Middle frontal gyrus (tissue), 1 donor: ENCODE results near the gene TCF21.
"Not testable (repeated sequence)": the region's sequence is repeated elsewhere in the genome, so short reads cannot be mapped to it uniquely, and the experiment has no call there.

ENCODE experiments used
- DNase-seq: peaks from one replicate; pipeline ENCODE4 v3.0.0-alpha.2; 2015; ENCODE audit warnings: low spot score; ENCODE audit errors: extremely low spot score

Gene TCF21

DNA sequence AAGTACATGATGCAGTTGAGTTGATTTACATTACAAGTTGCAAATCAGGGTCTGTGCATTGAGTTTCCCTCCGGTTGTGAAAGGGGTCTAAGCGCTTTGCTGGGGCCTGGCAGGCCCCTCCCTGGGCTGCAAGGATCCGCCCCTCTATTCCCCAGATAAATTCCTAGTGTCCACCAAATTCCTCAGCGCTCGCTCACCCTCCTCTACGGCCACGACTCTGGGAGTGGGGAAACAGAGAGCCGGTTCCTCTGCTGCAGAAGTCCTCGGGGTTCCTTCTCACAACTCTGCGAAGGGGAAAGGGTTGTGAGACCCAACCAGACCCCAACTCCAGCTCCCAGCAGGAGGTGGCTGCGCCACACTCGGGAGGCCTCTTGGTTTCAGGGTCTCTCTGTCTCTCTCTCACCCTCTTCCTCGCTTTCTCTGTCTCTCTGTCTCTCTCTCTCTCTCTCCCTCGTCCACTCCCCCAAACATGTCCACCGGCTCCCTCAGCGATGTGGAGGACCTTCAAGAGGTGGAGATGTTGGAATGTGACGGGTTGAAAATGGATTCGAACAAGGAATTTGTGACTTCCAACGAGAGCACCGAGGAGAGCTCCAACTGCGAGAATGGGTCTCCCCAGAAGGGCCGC is at the start of gene TCF21:
Gene TCF21, plus strand, starts transcription at position 185 of the 628 bp plus-strand sequence. Its CDS starts 285 bp downstream, at position 470.
- DNase-seq = no peak

DNA sequence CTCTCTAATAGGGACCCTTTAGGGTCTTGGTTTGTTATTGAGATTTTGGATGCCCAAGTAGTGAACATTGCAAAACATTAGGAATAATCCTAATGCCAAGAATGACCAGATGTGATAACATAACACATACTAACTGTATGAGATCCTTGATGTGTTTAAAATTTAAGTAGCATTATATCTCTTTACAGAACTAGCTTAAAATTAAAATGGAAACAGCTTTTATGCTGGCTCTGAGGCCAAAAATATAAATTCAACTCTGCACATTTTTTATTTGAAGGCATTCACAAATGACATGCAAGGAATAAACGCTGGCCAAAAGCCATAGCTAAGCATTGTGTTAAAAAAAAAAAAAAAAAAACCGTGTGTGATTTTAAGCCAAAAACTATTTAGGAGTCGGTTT is 47.7 kb upstream of the TCF21 start:
- DNase-seq = no peak

DNA sequence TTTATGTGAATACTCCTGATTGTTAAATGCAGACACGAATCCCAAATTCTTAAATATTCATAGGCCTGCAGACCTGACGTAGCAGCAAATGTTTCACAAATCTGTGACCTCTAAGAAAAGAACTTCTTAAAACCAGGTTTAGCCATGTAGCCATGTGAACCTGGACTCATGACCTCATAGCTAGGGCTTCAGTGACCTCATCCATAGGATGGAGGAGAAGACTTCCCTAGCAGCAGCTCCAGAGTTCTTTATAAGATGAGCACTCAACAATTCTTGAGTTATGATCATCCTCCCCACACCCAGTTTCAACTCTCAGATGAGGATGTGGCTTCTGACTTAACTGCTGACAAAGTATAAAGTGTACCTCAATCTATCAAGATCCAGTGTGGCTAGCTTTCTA is 45.8 kb upstream of the TCF21 start:
- DNase-seq = no peak

DNA sequence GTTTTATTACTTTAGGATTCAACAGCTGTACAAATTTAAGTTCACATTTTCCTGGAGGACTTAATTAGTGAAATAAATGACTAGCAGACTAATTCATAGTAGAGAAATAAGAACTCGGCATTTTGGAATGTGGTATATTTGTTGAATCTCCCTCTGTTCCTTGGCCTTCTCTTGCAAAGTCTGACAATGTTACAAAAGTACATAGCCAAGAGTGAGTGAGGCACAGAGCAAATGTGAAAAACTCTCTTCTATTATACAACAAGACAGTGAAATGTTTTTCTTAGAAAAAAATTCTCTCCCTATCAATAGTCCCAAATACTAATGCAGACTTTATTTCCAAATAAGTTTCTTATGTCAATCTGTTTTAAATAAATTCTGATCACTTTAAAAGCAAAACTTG is 44.2 kb upstream of the TCF21 start:
- DNase-seq = no peak

DNA sequence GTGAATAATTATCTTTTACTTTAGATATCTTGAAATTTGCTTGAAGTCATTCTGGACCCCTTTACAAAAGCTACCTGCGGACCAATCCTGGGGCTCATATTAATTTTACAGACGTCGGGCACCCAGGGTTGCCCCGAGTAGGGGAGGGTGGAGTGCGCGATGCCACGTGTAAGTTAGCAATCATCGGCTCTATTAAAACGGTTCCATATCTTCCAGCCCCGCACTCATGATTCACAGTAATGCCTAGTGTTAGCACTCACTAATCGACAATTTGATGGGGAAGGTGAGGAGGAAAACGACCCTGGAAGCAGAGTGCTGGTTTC is 34.9 kb upstream of the TCF21 start:
- DNase-seq = no peak

DNA sequence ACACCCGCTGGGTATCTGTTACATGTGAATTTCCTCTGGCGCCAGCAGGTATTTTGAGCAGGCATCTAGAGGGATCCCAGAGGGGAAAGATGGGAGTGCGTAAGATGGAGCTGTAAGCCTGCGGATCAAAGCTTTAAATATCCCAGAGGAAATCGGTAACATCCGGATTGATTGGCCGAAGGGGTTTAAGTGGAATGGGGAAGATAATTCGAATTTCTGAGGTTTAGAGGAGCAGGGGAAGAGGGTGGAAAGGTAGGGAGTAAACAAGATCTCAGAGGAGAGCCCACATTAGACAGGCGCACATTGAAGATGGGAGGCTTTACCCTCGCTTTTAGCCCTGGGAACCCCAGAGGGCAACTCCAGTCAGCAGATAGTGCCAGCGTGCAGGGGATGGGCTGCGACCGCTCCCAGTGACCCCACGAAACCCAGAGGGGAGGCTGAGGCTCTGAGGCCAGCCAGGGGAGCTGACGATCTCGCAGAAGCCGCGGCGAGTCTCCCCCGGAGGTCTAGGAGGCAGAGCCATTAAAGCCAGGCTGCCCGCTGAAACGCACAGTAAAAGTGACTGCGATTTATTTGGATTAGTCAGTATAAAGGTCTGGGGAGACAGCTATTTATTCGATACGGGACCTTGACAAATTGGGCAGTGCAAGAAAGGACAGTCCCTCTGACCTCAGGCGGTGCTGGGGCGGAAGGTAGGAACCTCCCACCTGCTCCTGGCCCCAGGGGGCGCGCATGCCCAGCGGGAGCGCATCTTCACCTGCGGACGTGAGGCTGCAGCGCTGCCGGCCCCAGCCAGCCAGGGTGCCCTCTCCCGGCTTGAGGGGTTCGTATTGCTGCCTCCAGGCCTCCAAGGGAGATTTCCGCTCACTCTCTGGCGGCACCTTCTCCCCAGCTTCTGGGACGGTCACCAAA is 34.3 kb upstream of the TCF21 start:
- DNase-seq = no peak

DNA sequence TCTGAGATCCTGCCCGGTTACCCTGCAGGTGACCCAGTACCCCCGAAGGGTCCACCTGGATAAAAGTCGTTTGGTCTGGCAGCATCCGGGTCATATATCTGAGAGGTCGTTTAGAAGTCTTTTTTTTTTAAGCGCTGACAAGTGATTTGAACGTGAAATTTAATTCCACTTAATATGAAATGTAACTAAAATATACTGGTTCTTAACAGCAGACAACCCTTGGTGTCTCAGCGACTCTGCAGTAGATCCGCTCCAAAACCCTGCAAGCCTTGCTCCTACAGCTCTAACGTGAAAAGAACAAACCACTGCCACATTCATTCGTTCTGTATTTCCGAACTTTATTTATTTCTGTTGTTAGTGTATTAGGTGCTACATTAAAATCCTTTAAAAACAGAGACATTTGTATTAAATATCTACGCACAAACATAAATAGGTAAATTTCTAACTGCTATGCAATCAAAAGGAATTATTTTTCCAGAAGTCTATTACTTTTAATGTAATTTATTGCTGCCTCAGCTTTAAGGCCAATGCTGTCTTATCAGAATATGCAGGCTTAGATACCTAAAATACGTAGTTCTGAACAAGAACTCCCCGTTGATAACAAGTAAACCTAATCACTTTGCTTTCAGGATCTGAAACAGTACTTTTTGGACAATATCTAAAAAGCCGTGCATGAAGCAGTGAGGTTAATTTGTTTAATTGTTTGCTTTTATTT is 33.5 kb upstream of the TCF21 start:
- no peak for DNase-seq

DNA sequence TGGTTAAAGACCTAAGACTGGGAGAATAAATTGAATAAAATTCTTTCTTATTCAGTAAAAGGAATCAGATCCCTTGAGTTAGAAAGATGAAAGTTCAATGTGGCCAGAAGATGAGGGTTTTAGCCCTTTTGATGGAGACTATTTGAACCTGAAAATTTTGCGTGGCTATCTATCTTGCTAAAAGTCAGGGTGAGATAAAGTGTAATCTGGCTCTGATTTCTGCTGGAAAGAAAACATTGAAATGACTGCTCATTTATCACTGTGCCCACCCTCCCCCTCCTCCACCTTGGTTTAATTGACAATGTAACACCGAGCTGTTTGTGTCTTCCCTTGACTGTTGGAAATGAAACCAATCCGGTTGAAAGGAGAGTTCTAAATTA is 32.9 kb upstream of the TCF21 start:
- no peak for DNase-seq

DNA sequence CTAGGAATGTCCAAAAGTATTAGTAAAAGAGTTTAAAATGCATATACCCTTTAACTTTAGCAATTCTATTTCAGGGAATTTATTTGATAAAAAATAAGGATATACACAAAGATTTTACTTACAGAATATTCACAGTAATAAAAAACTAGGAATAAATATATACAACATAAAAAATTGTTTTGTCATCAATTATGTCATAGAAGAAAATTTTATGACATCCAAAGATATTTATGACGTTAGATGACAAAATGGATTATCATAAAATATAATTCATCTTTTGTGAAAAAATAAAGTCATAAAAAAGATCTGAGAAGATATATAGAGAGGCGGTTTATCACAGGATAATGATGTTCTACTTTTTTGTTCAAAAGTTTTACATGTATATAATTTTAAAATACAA is 32.0 kb upstream of the TCF21 start:
- no peak for DNase-seq

DNA sequence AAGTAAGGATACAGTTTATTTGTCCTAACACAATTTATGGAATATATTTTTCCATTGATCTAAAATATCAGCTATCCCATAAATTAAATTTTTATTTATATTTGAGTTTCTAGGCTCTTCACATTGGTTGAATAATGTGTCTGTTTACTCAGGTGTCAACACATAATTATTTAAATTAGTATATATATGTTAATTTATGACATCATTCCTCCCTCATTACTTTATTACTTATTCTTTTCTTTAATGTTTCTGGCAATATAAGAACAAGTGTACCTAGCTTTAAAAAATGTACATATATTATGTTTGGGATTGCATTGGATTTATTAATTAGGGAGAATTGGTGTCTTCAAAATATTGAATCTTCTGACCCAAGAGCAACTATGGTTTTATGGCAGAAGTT is 31.2 kb upstream of the TCF21 start:
- DNase-seq = no peak

DNA sequence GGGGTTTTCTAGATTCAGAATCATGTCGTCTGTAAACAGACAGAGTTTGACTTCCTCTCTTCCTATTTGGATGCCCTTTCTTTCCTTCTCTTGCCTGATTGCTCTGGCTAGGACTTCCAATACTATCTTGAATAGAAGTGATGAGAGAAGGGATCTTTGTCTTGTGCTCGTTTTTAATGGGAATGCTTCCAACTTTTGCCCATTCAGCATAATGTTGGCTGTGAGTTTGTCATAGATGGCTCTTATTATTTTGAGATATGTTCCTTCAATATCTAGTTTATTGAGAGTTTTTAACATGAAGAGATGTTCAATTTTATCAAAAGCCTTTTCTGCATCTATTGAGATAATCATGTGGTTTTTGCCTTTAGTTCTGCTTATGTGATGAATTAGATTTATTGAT is 27.6 kb upstream of the TCF21 start:
- DNase-seq = not testable (repeated sequence)

DNA sequence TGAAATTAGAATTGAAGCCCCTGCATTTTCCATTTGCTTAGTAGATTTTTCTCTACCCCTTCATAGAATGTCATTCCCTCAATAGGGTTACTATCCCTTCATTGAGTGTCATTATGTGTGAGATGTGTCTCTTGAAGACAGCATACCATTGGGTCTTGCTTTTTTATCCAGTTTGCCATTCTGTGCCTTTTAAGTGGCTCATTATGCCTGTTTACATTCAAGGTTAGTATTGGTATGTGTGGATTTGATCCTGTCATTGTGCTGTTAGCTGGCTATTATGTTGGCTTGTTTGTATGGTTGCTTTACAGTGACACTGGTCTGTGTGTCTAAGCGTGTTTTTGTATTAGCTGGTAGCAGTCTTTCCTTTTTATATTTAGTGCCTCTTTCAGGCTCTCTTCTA is 25.7 kb upstream of the TCF21 start:
- no peak for DNase-seq

DNA sequence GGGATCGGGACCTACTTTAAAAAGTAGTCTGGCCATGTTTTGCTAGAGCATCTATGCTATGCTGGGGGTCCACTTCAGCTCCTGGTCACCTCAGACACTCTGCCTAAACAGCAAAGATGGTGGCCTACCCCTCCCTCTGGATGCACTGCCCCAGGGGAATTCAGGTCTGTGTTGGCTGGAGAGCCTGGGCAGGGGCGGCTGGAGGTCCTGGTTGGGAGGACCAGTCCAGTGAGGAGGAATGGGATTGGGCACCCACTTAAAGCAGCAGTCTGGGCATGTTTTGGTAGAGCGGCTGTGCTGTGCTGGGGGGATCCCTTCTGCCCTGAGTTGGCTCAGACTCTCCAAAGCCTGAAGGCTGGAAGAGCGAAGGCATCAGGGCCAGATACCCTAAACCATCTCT is 23.2 kb upstream of the TCF21 start:
- no peak for DNase-seq

DNA sequence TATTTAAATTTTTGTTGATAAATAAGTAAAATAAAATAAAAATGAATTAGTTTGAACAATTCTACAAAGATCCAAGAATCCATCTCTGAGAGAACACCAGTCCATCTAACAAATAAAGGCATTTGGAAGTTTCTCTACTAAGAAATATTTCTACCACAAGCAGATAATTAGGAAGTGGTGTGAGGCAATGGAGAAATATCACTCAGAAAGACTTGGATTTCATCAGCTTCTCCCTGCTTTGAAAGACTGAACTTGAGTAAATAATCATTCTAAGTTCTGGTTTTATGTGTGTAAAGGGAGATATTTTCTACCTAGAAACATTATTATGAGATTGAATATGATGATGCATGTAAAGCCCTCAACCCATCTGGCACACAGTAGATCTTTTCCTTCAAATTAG is 17.8 kb upstream of the TCF21 start:
- no peak for DNase-seq

DNA sequence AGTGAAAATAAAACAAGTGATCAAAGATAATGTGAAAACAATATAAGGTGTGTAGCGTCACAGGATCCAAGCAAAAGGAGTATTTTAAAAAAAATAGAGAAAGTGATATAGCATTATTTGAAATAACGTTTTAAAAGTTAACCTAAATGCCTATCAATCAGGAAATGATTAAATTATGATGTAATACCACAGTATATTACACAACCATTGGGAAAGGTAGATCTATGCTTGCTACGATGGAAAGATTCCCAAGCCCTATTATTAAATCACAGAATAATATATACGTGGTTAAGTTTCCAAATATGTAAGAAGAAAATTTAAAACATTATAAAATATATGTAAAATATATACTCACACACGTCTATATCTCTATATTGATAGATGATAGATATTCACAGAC is 15.4 kb upstream of the TCF21 start:
- DNase-seq = no peak

DNA sequence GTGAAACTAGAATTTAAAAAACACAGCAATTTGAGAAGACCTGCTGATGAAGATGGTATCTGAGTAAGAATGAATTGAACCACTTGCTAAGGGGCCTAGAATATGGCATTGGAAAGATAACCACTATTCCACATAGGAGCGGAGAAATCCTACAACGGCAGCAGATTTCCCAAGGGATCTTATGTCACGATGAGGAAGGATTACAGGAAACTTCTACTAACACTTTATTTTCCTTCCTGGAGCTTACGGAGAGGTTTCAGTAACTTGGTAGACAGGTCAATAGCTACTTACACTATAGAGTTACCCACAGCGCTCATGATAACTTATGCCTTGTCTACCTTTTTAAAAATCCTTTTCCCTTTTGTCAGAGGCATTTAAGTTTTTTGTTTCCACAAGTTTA is 11.8 kb upstream of the TCF21 start:
- DNase-seq = no peak

DNA sequence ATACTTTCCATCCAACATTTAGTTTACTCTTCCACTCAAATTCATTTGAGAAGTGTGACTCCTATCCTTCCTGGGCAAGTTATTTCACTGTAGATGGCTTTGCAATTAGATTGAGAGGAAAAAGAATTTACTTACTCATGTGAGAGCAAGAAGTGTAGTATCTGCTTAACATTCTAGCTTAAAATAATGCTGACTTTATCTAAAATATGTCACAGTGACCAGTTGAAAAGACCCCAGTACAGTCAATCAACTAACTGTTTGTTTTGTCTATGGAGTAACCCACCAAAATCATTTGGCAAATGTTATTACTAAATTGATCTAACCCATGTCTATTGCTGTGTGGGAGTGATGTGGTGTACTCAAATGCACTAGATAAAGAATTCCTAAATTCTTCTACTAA is 8.9 kb upstream of the TCF21 start:
- DNase-seq = no peak

DNA sequence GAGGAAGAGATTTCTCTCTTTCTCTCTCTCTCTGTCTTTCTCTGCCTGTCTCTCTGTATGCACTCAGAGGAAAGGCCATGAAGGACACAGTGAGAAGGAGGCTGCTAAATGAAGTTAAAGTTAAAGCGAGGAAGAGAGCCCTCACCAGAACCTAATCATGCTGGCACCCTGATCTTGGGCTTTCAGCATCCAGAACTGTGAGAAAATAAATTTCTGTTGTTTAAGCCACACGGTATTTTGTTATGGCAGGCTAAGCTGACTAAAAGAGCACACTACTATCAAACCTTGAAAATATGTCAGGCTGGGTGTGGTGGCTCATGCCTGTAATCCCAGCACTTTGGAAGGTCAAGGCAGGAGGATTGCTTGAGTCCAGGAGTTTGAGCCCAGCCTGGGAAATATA is 8.0 kb upstream of the TCF21 start:
- no peak for DNase-seq

DNA sequence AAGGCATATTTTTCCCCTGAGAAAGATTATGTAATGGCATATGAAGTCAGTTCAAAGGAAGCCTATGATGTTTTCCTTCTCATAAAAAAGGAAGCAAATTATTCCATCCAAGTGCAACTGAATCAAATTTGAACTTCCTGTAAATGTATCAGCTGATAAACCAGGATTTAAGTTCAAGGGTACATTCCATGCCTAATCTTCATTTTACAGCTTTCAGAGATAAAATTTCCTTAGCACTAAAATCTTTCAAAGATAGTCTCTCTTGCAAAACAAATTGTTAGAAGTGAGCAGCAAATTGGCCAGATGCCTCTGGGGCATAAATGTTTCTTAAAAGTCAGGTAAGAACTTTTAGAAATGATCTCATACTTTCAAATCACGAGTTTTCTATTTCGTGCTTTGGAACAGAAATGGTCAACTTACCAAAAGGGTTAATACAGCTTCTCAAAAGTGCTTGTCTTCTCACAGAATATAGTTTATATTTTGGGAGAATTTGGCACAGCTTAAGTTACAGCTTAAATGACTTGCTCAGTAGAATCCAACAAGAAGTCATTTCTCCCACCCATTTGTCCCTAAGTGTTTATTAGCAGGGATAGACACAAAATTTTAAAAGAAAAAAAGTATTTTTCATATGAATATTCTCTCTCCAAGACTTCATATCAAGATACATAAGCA is 2.7 kb upstream of the TCF21 start:
- no peak for DNase-seq

DNA sequence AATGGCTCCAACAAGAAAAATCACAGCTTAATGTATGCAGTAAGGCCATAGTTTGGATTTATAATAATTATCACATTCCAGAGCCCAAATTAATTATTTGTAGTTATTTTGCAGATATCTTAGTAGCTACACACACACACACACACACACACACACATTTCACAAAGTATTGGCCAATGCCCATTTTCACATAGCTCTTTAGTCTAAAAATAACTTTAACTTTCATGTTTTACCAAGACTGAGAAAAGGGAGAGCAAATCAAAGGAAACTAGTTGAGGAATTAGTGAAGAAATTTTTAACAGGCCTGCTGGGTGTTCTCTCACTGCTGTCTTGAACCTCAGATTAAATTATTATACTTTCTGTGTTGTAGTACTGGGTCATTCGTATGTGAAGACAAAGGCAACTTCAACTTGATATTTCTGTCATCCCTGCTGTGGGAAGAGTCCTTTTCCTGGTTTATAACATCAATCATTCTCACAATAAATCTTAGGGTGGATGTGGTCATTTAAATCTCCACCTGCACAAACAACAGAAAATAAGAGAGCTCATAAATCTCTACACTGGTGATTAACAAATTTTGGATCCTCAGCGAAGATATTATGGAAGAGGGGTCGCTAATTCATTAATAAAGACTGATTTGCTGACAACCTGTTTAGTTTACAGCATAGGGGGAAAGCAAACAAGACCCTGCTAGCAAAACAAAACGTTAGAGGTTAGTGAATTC is 1.6 kb upstream of the TCF21 start:
- DNase-seq = no peak

DNA sequence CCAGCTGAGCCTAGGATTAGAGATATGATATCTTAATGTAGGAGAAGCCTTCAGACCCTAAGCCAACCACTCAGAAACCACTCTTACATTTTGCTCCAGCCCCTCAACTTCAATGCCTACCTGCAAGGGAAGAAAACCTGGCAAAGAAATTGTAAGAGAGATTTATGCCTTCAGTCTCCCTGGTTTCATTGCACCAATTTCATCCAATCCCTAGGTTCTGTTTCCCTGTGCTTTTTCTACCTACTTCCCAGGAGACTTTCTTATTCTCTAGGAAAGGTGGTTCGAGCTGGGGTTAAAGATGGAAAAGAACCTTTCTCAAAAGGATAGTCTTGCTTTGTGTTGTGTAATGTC is 1.1 kb upstream of the TCF21 start:
- DNase-seq = no peak
